Erythroblast (primary cell): ENCODE measurements around the gene RAB11A.

ENCODE experiments used
- GATA1 ChIP-seq: IDR thresholded peaks from 2 replicates; pipeline ENCODE4 v1.6.1; 2011; ENCODE audit warnings: low read depth, mild to moderate bottlenecking, control low read depth, low read length, moderate library complexity
- POLR2A ChIP-seq: IDR thresholded peaks from 2 replicates; pipeline ENCODE4 v1.6.1; 2011; ENCODE audit warnings: mild to moderate bottlenecking, low read length

GRCh38 chr15:65916041-65916663, 46.9 kb downstream of the RAB11A start:
- TF ChIP-seq POLR2A (no peak), GATA1 (no peak)
